CD4-positive, alpha-beta T cell treated with Interleukin-17A for 1 hour (primary cell): ENCODE data around the gene TFPT.

Source experiments
- DNase-seq: peaks from one replicate; pipeline ENCODE4 v3.0.0-alpha.2; 2020

TFPT gene

DNA sequence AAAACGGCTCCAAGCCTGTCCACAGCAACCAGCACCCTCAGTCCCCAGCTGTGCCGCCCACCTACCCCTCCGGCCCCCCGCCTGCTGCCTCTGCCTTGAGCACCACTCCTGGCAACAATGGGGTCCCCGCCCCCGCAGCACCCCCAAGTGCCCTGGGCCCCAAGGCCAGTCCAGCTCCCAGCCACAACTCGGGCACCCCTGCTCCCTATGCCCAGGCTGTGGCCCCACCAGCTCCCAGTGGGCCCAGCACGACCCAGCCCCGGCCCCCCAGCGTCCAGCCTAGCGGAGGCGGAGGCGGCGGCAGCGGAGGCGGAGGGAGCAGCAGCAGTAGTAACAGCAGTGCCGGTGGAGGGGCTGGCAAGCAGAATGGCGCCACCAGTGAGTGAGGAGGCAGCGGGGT is 32.7 kb upstream of the TFPT start:
- DNase-seq, result no peak

DNA sequence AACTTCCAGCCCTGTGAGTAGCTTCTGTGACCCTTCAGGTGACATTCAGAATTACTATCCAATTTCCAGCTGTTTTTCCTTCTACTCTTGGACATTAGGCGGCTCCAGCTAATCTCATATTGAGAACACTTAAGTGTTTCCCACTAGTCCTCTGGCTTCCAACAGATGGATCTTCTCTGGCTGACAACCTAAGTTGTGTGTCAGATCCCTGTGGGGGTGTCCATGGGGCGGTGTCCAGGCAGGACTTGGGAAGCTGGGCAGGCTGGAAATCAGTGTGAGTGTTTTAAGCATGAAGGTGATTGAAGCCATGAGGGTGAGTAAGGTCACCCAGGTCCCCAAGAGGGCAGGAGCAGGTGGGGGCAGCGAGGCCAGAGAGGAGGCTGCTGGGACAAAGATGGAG is 32.2 kb upstream of the TFPT start:
- no peak for DNase-seq

DNA sequence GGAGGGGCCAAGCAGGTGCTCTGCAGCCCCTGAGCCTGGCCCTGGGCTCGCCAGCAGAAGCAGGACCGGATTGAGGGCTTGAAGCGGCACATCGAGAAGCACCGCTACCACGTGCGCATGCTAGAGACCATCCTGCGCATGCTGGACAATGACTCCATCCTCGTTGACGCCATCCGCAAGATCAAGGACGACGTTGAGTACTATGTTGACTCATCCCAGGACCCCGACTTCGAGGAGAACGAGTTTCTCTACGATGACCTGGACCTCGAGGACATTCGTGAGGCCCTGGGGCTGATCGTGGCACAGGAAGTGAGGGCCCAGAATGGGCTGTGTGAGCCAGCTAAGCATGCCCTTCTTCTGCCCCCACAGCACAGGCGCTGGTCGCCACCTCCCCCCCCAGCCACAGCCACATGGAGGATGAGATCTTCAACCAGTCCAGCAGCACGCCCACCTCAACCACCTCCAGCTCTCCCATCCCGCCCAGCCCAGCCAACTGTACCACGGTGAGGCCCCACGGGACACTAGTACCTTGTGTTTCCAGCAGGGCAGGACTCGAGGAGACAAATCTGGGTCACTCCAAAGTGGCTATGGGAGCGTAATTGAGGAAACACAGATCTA is 30.2 kb upstream of the TFPT start:
- DNase-seq, result no peak

DNA sequence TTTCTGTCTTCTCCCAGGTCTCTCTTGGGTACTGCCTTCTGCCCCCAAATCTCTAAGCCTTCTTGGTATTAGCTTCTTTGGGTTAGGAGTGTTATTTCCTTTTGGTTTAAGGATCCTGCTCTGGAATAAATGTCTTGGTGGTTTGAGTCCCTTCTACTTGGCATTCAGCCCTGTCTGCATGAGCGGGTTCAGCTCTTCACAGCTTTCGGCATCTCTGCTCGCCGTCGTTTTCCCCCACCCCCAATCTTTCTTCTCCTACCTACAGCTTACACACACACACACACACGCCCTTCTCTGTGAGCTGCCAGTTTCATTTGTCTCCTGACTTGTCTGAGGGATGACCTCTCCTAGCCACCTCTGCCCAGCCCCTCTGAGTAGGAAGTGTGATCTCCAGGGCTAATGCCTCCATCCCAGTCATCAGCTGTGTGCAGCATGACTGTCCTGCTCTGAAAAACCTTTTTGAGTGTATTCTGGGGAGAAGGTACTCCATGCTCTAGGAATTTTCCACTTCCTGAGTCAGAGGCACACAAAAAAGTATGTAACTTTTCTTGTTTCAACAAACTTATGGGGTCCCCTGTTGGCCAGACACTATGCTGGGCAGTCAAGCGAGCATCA is 26.8 kb upstream of the TFPT start:
- DNase-seq, result no peak

DNA sequence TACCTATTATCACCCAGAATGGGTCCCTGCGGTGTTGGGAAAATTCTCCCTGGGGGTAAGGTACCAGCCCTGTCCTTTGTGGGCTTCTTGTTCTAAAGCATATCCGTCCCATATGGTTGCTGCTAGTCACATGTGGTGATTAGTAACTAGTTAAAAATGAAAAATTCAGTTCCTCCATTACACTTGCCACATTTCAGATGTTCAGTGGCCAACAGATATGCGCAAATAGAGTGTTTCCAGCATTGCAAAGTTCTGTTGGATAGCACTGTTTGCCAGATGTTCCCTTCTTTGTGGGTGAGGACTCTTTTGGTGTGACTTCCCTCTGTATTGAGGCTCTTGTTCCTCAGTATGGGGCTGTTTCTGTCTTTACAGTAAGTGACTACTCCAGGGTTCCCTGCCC is 25.9 kb upstream of the TFPT start:
- no peak for DNase-seq

DNA sequence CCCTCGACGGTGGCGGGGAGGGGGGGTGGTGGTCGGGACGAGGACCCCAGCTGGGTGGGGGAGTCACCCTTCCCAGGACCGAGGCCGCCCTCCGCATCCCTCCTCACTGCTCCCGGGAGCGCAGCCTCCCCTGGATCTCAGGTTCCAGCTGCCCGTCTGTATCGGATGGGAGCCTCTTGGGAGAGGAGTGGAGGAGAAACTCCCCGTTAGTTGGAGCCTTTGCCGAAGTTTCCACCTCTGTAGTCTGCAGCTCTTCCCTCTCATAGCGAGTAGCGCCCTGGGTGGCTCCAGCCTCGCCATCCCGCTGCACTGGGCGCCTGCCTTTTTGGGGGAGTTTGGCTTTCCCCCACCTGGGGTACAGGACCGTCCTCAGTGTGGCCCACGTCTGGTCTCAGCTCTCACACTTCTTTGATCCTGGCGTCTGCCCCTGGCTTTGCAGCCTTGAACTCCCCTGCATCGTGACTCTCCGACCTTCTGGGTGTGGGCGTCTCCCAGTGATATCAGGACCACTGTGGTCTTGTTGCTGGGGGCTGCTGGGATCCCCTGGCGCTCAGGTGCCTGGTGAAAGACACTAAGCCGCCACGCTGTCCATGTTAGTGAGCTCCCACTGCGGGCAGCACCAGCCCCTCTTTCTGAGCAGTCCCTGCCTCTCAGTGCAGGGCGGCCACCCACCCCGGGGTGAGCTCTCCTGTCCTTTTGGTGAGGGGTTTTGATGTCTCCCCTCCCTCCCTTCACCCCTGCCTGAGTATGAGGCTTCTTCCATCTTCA is 23.2 kb upstream of the TFPT start:
- DNase-seq, result no peak

DNA sequence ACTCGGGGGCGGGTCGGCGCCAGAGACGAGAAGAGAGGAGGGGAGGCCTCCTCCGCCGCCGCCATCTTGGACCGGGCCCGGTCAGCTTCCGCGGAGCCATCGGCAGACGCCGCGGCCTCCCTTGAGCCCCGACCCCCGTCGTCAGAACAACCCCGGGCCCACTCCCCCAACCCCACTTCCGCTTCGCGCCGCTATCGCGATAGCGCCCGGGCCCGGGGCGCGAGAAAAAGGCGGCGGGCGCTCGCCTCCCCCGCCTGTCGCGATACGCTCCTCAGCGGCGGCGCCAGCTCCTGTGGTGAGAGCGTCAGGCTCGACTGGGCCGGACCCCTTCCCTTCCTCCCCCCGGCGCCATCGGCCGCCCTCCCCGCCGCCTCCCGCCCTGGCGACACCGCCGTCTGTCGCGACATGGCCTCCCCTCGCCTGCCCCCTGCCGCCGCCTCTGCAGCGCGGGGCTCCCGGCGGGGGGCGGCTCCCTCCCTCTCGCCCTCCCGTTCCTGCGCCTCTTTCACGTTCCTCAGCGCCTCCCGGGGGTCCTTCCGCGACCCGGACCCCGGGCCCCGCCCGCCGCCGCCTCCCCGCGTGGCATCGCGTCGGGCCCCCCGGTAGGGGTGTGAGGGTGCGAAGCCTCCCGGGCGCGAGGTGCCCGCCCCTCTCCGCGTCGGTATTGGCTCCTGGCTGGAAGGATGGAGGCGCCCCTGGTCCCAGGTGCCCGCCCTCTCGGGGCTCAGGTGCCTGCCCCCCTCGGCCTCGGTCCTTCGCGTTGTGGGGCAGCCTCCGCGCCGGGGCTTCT is 22.4 kb upstream of the TFPT start, which contains the start of gene CNOT3:
CNOT3 (plus strand) TSS at position 64 of the 790 bp plus-strand sequence. CDS start 5,217 bp downstream, outside the sequence.
- peak; percentile 52 for DNase-seq

DNA sequence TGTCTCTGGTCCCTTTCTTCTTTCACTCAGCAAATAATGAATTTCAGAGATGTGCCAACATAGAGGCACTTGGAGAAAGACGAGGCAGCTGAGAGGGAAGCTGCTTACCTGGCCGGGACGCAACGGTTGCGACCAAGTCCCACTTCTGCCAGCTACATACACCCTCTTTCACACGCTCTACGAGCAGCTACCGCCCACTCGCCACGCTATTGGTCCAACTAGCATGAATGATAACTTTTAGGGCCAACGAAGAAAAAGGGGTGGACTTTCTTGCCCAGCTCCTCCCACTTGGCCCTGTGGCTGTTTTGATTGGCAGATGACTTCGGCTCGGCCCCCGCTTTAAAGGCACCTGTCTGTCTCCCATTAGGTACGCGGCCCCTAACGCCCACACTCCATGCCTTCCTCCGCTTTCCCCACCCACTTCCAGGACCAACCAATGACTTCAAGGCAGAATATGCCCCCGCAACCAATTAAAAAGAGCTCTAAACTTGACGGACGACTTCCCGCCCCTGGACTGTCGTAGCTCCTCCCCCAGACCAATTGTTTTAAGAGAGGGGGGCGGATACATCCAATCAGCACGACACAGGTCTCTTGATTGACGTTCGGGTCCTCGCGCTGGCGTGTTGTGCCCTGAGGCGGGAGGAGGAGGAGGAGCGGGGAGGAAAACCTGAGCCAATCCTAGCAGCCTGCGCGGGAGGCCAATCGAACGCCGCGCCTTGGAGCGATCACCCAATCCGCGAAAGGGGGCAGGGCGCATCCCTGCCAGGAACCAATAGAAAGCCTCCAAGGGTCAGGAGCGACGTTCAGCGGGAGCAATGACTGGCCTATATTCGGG is 21.6 kb upstream of the TFPT start:
- peak; percentile 100 for DNase-seq

DNA sequence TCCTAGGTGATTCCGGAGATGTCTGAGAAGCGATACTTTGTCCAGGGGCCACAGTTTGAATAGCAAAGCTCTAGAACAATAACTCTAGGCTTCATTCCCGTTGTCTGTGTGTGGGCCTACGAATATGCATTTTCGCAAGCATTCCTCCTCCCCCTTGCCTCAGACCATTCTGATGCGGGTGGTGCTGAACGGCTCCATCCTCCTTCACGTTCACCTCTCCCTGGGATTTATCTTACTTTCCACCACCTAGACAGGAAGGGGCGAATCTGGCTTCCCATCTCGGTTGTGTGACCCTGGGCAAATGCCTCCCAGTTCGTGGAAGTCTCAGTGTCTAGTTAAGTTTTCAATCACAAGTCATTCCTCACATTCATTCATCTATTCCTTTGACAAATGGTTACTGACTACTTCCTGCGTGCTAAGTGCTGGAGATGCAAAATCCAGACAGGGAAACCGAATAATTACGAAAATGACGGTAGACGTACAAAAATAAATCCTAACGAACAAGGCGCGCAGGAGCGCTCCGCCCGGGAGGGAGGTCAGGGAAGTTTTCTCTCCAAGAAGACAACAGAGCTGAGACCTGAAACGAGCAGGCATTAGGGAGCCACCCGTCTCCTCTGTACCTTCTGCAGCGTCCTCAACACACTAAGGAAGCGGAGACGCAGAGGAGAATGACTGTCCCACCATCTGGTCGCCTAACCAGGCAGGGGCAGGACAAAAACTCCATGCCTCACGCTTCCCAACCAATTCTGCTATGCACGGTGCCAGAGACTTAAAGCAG is 20.8 kb upstream of the TFPT start:
- DNase-seq, result no peak

DNA sequence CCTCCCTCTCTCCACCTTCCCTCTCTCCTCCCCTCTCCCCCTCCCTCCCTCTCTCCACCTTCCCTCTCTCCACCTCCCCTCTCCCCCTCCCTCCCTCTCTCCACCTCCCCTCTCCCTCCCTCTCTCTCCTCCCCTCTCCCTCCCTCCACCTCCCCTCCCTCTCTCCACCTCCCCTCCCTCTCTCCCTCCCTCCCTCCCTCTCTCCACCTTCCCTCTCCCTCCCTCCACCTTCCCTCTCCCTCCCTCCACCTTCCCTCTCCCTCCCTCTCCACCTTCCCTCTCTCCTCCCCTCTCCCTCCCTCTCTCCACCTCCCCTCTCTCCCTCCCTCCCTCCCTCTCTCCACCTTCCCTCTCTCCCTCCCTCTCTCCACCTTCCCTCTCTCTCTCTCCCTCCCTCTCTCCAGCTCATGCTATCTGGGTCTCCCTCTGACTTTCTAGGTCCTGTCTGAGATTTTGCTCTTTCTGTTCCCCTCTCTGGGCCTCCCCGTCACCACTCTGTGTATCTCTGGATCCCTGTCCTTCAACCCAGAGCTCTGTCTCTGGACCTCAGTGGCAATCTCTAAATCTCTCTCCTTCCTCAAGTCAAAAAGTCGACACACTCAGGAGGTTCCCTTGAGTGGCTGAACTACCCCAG is 18.6 kb upstream of the TFPT start:
- no peak for DNase-seq

DNA sequence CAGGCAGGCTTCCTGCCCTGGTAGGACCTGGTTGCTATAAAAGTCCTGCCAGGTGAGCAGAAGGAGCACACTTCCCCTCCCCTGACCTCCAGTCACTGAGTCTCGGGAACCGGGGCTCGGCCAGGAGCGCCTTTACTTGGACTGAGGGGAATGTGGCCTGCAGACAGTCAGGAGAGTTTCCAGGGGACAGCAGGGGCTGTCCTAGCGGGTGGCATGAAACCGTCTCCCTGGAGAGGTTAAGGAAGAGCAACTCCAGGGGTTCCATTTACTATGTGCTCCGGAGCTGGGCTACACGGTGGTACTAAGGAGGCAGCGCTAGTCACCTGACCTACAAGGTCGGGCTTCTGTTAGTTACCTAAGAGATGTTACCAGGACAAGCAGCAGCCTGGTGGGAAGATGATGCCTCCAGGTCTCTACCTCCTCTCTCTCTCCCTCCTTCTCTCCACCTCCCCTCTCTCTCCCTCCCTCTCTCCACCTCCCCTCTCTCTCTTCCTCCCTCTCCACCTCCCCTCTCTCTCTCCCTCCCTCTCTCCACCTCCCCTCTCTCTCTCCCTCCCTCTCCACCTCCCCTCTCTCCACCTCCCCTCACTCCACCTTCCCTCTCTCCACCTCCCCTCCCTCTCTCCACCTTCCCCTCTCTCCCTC is 18.0 kb upstream of the TFPT start:
- no peak for DNase-seq

DNA sequence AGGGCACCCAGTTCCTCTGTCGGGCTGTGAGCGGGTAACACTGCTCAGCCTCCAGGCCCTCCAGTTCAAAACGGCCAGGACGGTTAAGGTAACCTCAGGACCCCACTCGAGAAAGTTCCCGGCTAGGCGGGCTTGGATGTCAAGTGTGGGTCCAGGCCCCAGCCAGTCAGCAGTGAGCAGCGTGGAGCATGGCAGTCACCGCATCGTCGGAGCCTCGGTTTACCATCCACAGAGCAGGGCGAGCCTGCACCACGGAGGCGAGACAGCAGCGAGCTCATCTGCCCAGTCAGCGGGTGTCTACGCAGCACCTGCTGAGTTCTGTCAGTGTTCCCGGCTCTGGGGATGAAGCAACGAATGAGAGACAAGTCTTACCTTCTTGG is 14.2 kb upstream of the TFPT start:
- no peak for DNase-seq

DNA sequence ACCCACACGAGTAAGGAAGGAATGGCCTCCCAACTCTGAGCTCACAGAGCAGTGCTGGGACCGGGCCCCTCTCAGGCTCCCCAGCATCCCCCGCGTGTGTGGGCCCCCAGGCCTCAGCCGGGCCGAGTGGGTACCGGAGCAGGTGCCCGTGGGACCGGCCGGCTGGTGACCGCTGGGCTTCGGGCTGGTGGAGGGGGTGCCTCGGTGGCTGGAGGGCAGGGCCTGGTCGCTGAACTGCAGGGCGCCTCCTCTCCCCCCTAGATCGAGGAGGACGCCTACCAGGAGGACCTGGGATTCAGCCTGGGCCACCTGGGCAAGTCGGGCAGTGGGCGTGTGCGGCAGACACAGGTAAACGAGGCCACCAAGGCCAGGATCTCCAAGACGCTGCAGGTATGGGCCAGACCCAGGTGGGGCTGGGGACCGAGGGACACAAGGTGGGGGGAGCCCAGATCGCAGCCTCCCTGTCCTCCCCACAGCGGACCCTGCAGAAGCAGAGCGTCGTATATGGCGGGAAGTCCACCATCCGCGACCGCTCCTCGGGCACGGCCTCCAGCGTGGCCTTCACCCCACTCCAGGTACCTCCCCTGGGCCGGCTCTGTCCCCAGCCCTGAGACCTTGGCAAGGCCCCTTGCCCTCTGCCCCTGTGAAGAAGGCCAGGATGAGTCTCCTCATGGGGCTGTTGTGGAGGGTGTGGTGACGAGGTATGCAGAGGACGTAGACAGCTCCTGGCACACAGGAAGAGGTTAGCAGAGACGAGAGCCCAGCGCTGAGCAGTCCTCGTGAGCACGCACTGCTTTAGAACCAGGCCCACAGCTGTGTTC is 13.5 kb upstream of the TFPT start:
- DNase-seq, result no peak

DNA sequence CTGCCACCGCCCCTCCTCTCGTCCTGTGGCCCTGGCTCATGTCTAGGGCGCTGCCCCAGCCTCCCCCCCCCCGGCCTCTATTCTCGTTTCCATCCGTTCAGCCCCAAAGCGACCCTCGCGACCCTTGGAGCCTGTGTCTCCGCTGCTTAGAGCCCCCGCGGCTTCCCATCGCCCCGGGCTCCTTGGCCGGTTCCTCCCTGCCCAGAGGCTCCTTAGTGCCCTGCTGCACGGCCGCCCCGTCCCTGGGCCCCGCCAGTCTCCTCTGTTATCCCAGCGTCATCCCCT is 12.9 kb upstream of the TFPT start:
- no peak for DNase-seq

DNA sequence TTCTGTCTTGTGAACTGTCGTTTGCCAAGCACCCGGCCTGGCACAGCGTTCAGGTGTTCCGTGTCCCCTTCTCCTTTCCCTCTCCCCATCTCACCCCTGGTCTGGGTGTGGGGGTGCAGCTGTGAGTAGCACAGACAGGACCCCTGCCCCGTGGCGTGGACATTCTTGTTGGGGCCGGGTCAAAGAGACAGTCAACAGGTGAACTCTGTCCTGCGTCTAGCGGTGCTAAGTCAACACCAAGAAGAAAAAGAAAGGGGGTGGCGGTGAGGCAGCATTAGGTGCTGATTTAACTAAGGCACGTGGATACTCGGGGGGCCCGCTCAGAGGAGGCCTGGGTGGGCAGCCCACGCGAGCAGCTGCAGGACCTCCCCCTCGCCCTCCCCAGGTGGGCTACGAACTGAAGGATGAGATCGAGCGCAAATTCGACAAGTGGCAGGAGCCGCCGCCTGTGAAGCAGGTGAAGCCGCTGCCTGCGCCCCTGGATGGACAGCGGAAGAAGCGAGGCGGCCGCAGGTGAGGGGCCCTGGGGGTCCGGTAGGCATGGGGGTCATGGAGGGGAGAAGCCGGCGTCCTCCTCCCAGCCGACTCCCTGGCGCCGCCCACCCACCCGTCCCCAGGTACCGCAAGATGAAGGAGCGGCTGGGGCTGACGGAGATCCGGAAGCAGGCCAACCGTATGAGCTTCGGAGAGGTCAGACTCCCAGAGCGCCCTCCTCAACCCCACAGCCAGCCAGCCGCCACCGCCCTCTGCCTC is 12.4 kb upstream of the TFPT start:
- no peak for DNase-seq

DNA sequence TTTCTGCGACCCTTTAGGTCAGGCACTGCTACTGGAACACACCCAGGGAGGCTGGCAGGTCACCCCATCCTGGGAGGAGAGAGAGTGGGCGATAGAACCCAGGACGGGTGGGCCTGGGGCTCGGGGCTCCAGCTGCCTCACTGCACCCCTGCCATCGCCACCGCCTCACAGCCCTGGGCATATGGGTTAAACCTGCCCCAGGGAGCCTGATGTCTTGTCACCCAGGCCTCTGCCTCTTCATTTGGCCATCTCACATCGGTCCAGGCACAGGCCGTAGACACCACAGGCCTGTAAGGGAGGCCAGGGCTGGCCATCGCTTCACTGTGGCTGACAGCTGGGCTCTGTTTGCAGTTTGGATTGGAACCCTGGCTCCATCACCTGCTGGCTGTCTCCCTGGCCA is 10.3 kb upstream of the TFPT start:
- no peak for DNase-seq

DNA sequence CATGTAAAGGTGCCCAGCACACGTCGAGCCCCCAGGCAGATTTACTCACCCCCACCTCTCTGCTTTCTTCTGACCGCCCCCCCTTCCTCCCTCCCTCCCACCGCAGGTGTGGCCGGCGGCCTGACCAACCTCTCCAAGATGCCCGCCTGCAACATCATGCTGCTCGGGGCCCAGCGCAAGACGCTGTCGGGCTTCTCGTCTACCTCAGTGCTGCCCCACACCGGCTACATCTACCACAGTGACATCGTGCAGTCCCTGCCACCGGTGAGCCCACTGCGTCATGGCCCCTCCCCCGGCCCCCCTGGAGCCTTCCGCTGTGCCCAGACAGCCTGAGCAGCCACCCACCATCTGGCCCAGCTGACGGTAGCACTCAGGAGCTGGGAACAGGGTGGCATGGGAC is 8.9 kb upstream of the TFPT start:
- no peak for DNase-seq

DNA sequence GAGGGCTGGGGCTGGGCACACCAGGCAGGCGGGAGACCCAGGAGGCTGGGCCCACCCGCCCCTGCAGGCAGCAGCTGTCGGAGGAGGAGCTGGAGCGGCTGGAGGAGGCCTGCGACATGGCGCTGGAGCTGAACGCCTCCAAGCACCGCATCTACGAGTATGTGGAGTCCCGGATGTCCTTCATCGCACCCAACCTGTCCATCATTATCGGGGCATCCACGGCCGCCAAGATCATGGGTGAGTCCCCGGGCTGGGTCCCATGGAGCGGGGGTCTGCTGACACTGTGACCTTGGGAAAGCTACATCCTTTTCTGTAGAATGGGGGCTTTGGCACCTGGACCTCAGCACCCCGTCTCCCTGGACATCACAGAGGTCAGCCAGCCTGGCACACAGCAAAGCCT is 8.2 kb upstream of the TFPT start:
- no peak for DNase-seq

DNA sequence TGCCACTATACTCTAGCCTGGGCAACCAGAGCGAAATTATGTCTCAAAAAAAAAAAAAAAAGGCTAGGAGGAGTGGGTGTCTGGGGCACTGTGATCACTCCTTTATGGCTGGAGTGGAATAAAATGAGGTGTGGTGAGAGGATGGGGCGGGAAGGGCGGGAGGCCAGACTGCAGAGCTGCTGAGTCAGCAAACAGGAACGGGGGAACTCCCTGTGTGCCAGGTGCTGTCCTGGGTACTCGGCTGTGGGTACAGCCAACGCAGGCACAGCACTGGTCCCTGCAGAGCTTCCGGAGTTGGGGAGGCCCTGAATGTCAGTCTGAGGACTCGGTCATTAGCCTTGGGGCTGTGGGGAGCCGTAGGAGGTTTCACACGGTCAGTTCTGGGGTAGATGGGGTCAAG is 5.8 kb upstream of the TFPT start:
- no peak for DNase-seq
